GM18505 (cell line): ENCODE results near the gene ZNF74.
"Not testable (repeated sequence)": the region's sequence is repeated elsewhere in the genome, so short reads cannot be mapped to it uniquely, and the experiment has no call there.

Experiments
- ATAC-seq: cut with Tn5 transposase; IDR thresholded peaks from one replicate; pipeline ENCODE4 v1.9.1; 2021; ENCODE audit not compliant: unreplicated experiment
- POLR2A ChIP-seq: IDR thresholded peaks from 4 replicates; pipeline ENCODE4 v1.6.1; 2011; ENCODE audit warnings: borderline replicate concordance; ENCODE audit not compliant: insufficient read depth, insufficient read length; ENCODE audit errors: extremely low read depth

The ZNF74 gene

GRCh38 chr22:20373195-20373706 lies 20.7 kb upstream of the ZNF74 start:
- ATAC-seq, result not testable (repeated sequence)

- not testable (repeated sequence) for ATAC-seq
Measured at GRCh38 chr22:20374130-20374529, 19.8 kb upstream of the ZNF74 start.

- not testable (repeated sequence) for ATAC-seq
Measured at GRCh38 chr22:20376281-20376680, 17.7 kb upstream of the ZNF74 start.

- not testable (repeated sequence) for ATAC-seq
Measured at GRCh38 chr22:20376983-20377382, 17.0 kb upstream of the ZNF74 start.

- ATAC-seq, result no peak
- TF ChIP-seq POLR2A, result no peak
Measured at GRCh38 chr22:20378110-20378509, 15.8 kb upstream of the ZNF74 start.

- ATAC-seq, result not testable (repeated sequence)
Measured at GRCh38 chr22:20378684-20379083, 15.3 kb upstream of the ZNF74 start.

- TF ChIP-seq POLR2A, result no peak
Measured at GRCh38 chr22:20380486-20380885, 13.5 kb upstream of the ZNF74 start.

GRCh38 chr22:20383538-20383937 lies 10.4 kb upstream of the ZNF74 start:
- ATAC-seq, result no peak
- no peak for TF ChIP-seq POLR2A

More at GRCh38 chr22:20380486-20380885, 13.5 kb upstream of the ZNF74 start:
- ATAC-seq, result no peak

GRCh38 chr22:20384171-20384570 lies 9.8 kb upstream of the ZNF74 start:
- no peak for TF ChIP-seq POLR2A

GRCh38 chr22:20384865-20385264 lies 9.1 kb upstream of the ZNF74 start:
- TF ChIP-seq POLR2A, result no peak
- no peak for ATAC-seq

More at GRCh38 chr22:20384171-20384570, 9.8 kb upstream of the ZNF74 start:
- ATAC-seq, result no peak

GRCh38 chr22:20386336-20386735 lies 7.6 kb upstream of the ZNF74 start:
- TF ChIP-seq POLR2A, result no peak
- no peak for ATAC-seq

- no peak for TF ChIP-seq POLR2A
- ATAC-seq, result no peak
Measured at GRCh38 chr22:20386972-20387371, 7.0 kb upstream of the ZNF74 start.

- TF ChIP-seq POLR2A, result no peak
- no peak for ATAC-seq
Measured at GRCh38 chr22:20388200-20388599, 5.8 kb upstream of the ZNF74 start.

GRCh38 chr22:20389288-20389687 lies 4.7 kb upstream of the ZNF74 start:
- no peak for ATAC-seq
- TF ChIP-seq POLR2A, result no peak

GRCh38 chr22:20390394-20390907 lies 3.5 kb upstream of the ZNF74 start:
- no peak for ATAC-seq
- TF ChIP-seq POLR2A, result no peak

GRCh38 chr22:20391222-20391621 lies 2.7 kb upstream of the ZNF74 start:
- no peak for ATAC-seq
- no peak for TF ChIP-seq POLR2A

- not testable (repeated sequence) for ATAC-seq
Measured at GRCh38 chr22:20392365-20392881, 1.5 kb upstream of the ZNF74 start.
